Trophoblast cell (in vitro differentiated cells and primary cell): ENCODE results near the gene OR2F1. TPM values are rescaled to one million over a fixed set of nuclear protein-coding genes. Genes with fewer than 3 reads are reported as not detected.

Experiments used
- DNase-seq, 2 donors: peaks; one replicate each; pipeline ENCODE4 v3.0.0-alpha.2; 2016
- H2AFZ ChIP-seq: 2 replicates; pipeline ENCODE4 v1.6.1; 2013; ENCODE audit warnings: low read length, moderate library complexity, mild to moderate bottlenecking; ENCODE audit not compliant: insufficient read depth, poor library complexity
- H2AK5ac ChIP-seq: 2 replicates; pipeline ENCODE4 v1.6.1; 2013; ENCODE audit warnings: mild to moderate bottlenecking, low read length
- H2BK120ac ChIP-seq: 2 replicates; pipeline ENCODE4 v1.6.1; 2013; ENCODE audit warnings: low read length, mild to moderate bottlenecking, moderate library complexity; ENCODE audit not compliant: insufficient read depth, poor library complexity
- H2BK12ac ChIP-seq: 2 replicates; pipeline ENCODE4 v1.6.1; 2013; ENCODE audit warnings: mild to moderate bottlenecking, low read length, moderate library complexity
- H2BK5ac ChIP-seq: 2 replicates; pipeline ENCODE4 v1.6.1; 2013; ENCODE audit warnings: low read length, low read depth, moderate library complexity, mild to moderate bottlenecking; ENCODE audit not compliant: poor library complexity
- H3K14ac ChIP-seq: 2 replicates; pipeline ENCODE4 v1.6.1; 2013; ENCODE audit warnings: mild to moderate bottlenecking, low read length
- H3K18ac ChIP-seq: 2 replicates; pipeline ENCODE4 v1.6.1; 2013; ENCODE audit warnings: mild to moderate bottlenecking, low read length
- H3K23ac ChIP-seq: 2 replicates; pipeline ENCODE4 v1.6.1; 2013; ENCODE audit warnings: low read length
- H3K27ac ChIP-seq: 2 replicates; pipeline ENCODE4 v1.5.1; 2013; ENCODE audit warnings: low read depth, mild to moderate bottlenecking, inconsistent platforms, low read length, moderate library complexity
- H3K27me3 ChIP-seq: 2 replicates; pipeline ENCODE4 v1.6.1; 2013; ENCODE audit warnings: inconsistent platforms, mild to moderate bottlenecking, low read length, moderate library complexity; ENCODE audit not compliant: insufficient read depth
- H3K36me3 ChIP-seq, 2 experiments: 1 replicate in 1 of 2; 2 replicates in 1 of 2; pipeline ENCODE4 v1.6.1; 2013; ENCODE audit warnings: low read length in 2 of 2, mild to moderate bottlenecking in 2 of 2, moderate library complexity in 1 of 2; ENCODE audit not compliant: insufficient read depth in 2 of 2, control insufficient read depth in 1 of 2
- H3K4ac ChIP-seq: 2 replicates; pipeline ENCODE4 v1.6.1; 2013; ENCODE audit warnings: low read depth, mild to moderate bottlenecking, low read length, moderate library complexity
- H3K4me1 ChIP-seq, 2 experiments: 1 replicate in 1 of 2; 2 replicates in 1 of 2; pipeline ENCODE4 v1.6.1; 2013; ENCODE audit warnings: low read length in 2 of 2, mild to moderate bottlenecking in 2 of 2, moderate library complexity in 1 of 2; ENCODE audit not compliant: insufficient read depth in 2 of 2, control insufficient read depth in 1 of 2
- H3K4me2 ChIP-seq: 2 replicates; pipeline ENCODE4 v1.6.1; 2013; ENCODE audit warnings: inconsistent platforms, mild to moderate bottlenecking, low read length, moderate library complexity
- H3K4me3 ChIP-seq: 2 replicates; pipeline ENCODE4 v1.5.1; 2013; ENCODE audit warnings: mild to moderate bottlenecking, low read depth, low read length, inconsistent platforms
- H3K79me1 ChIP-seq: one replicate; pipeline ENCODE4 v1.6.1; 2013; ENCODE audit warnings: low read length
- H3K79me2 ChIP-seq: 2 replicates; pipeline ENCODE4 v1.6.1; 2013; ENCODE audit warnings: low read length, mild to moderate bottlenecking; ENCODE audit not compliant: control insufficient read depth, insufficient read depth, poor library complexity
- H3K9ac ChIP-seq: 2 replicates; pipeline ENCODE4 v1.6.1; 2013; ENCODE audit warnings: mild to moderate bottlenecking, low read length
- H3K9me3 ChIP-seq: 2 replicates; pipeline ENCODE4 v1.6.1; 2013; ENCODE audit warnings: low read depth, mild to moderate bottlenecking, control low read depth, inconsistent platforms, low read length; ENCODE audit not compliant: insufficient read depth
- H4K12ac ChIP-seq: 2 replicates; pipeline ENCODE4 v1.6.1; 2013; ENCODE audit warnings: low read depth, mild to moderate bottlenecking, low read length, moderate library complexity
- H4K8ac ChIP-seq: 2 replicates; pipeline ENCODE4 v1.6.1; 2013; ENCODE audit warnings: low read depth, mild to moderate bottlenecking, low read length, moderate library complexity
- H4K91ac ChIP-seq: one replicate; pipeline ENCODE4 v1.6.1; 2013; ENCODE audit warnings: low read depth, mild to moderate bottlenecking, low read length, moderate library complexity
- WGBS: extraction: QIAGEN DNeasy Blood & Tissue Kit; methylation state at CpG from one replicate; pipeline ENCODE4 v1.1.7; 2013; ENCODE audit warnings: missing lambda C conversion rate; ENCODE audit not compliant: insufficient read length, insufficient coverage; ENCODE audit errors: extremely low coverage; 5-methylcytosine and 5-hydroxymethylcytosine counted together
- polyA plus RNA-seq: library from polyadenylated mRNA; stranded (reverse); fragments of 200-250 nt; gene quantifications from 2 replicates; pipeline ENCODE4 v1.2.3, GENCODE V29; 2013

The OR2F1 gene
- 0.92 and 1.1 TPM in 2 replicates for polyA plus RNA-seq

- H3K18ac ChIP-seq: no peak within 1 kb of the TSS
- WGBS: 100% methylated on average over 2 of the region's 3 CpGs
Observed at GRCh38 chr7:143954544-143954943, at the start of gene OR2F1. Gene OR2F1 (plus strand): TSS chr7:143954844. CDS start chr7:143959971, 5,127 bp downstream.

DNA sequence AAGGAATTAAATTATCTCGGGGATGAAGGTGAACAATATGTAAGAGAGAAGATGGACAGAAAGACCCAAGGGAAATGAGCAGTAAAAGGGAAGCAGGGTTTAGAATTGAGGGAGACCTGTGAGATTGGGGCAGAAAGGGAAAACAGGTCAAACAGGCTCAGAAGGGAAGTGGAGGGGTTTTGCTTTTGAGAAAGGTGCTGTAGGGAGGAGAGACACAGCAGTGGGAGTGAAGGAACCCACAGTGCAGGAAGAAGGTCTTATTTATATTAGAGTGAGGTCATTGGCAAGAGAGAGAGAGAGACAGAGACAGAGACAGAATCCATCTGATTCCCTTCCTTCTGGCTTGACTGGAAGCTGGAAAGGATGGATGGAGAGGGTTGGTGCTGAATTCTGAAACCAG is 49.1 kb upstream of the OR2F1 start:
- H3K79me1 ChIP-seq: peaks cover 25% of the 10 kb centered on the region
- no peak overlapping the region for H3K23ac ChIP-seq
- no peak overlapping the region for H4K12ac ChIP-seq
- peaks cover 18 to 23% of the 10 kb centered on the region in 2 experiments for H3K4me1 ChIP-seq
- peak overlapping the region; percentile 72 for H4K91ac ChIP-seq
- H3K9ac ChIP-seq: no peak overlapping the region
- H3K14ac ChIP-seq: peak overlapping the region; percentile 74
- no peaks in the 10 kb centered on the region for H3K36me3 ChIP-seq
- peak overlapping the region; percentile 19 for H2BK5ac ChIP-seq
- peak overlapping the region; percentile 74 for H2BK12ac ChIP-seq
- H3K18ac ChIP-seq: no peak overlapping the region
- H3K4me2 ChIP-seq: peak overlapping the region; percentile 34
- peak overlapping the region; percentile 80 for H2BK120ac ChIP-seq
- H3K9me3 ChIP-seq: no peaks in the 10 kb centered on the region
- H3K27me3 ChIP-seq: no peaks in the 10 kb centered on the region
- no peak overlapping the region for H3K4ac ChIP-seq
- no peak overlapping the region for H4K8ac ChIP-seq
- H3K4me3 ChIP-seq: no peak overlapping the region
- peaks cover 8% of the 10 kb centered on the region for H3K79me2 ChIP-seq
- peak overlapping the region; percentile 8 for H2AFZ ChIP-seq
- no peak overlapping the region for H2AK5ac ChIP-seq
- WGBS: no CpG with 5 or more reads among the region's 1 CpG
- H3K27ac ChIP-seq: peak overlapping the region; percentile 67
- no peak for DNase-seq

More at GRCh38 chr7:143954544-143954943, at the start of gene OR2F1:
- H4K8ac ChIP-seq: no peak within 1 kb of the TSS
- H3K27me3 ChIP-seq: no peaks in the 10 kb centered on the region
- no peaks in the 10 kb centered on the region for H3K36me3 ChIP-seq
- H3K27ac ChIP-seq: no peak within 1 kb of the TSS
- no peak within 1 kb of the TSS for H3K9ac ChIP-seq
- H4K12ac ChIP-seq: no peak within 1 kb of the TSS
- no peaks in the 10 kb centered on the region for H3K9me3 ChIP-seq
- H3K14ac ChIP-seq: no peak within 1 kb of the TSS
- H2BK12ac ChIP-seq: no peak within 1 kb of the TSS
- no peak within 1 kb of the TSS for H3K4me2 ChIP-seq
- DNase-seq: no peak
- no peak within 1 kb of the TSS for H2AFZ ChIP-seq
- no peaks in the 10 kb centered on the region for H3K4me1 ChIP-seq
- no peak within 1 kb of the TSS for H2BK120ac ChIP-seq
- H3K79me2 ChIP-seq: no peaks in the 10 kb centered on the region
- H4K91ac ChIP-seq: no peak within 1 kb of the TSS
- H2AK5ac ChIP-seq: no peak within 1 kb of the TSS
- H3K4ac ChIP-seq: no peak within 1 kb of the TSS
- H2BK5ac ChIP-seq: no peak within 1 kb of the TSS
- no peaks in the 10 kb centered on the region for H3K79me1 ChIP-seq
- no peak within 1 kb of the TSS for H3K23ac ChIP-seq
- no peak within 1 kb of the TSS for H3K4me3 ChIP-seq

- Histone ChIP-seq H2BK5ac (peak overlapping the region; percentile 64), H3K4ac (peak overlapping the region; percentile 15), H3K4me2 (no peak overlapping the region), H4K8ac (peak overlapping the region; percentile 54), H3K9me3 (no peaks in the 10 kb centered on the region), H2AFZ (no peak overlapping the region), H3K27ac (peak overlapping the region; percentile 67), H3K79me1 (peaks cover 25% of the 10 kb centered on the region), H3K14ac (peak overlapping the region; percentile 66), H3K23ac (no peak overlapping the region), H3K4me1 (peaks cover 18 to 23% of the 10 kb centered on the region in 2 experiments), H2BK12ac (peak overlapping the region; percentile 95), H4K91ac (peak overlapping the region; percentile 72), H3K4me3 (no peak overlapping the region), H3K36me3 (no peaks in the 10 kb centered on the region), H3K79me2 (peaks cover 8% of the 10 kb centered on the region), H3K18ac (no peak overlapping the region), H3K27me3 (no peaks in the 10 kb centered on the region), H2BK120ac (peak overlapping the region; percentile 80), H2AK5ac (peak overlapping the region; percentile 57), H3K9ac (no peak overlapping the region), H4K12ac (no peak overlapping the region)
- DNase-seq: no peak
- WGBS: no CpG with 5 or more reads among the region's 9 CpGs
Observed at GRCh38 chr7:143906151-143906550, 48.5 kb upstream of the OR2F1 start.

- no CpG with 5 or more reads among the region's 5 CpGs for WGBS
- peak; percentile 62 to 79 for DNase-seq
- Histone ChIP-seq H3K4me3 (no peak overlapping the region), H3K27ac (peak overlapping the region; percentile 4), H4K12ac (no peak overlapping the region), H4K8ac (no peak overlapping the region), H2BK120ac (no peak overlapping the region), H2BK5ac (no peak overlapping the region), H3K14ac (no peak overlapping the region), H2AK5ac (no peak overlapping the region), H3K18ac (no peak overlapping the region), H4K91ac (no peak overlapping the region), H3K4me2 (no peak overlapping the region), H3K23ac (no peak overlapping the region), H3K9me3 (no peaks in the 10 kb centered on the region), H3K36me3 (no peaks in the 10 kb centered on the region), H3K79me1 (peaks cover 19% of the 10 kb centered on the region), H2AFZ (no peak overlapping the region), H3K4ac (no peak overlapping the region), H3K4me1 (peaks cover 18 to 23% of the 10 kb centered on the region in 2 experiments), H3K9ac (no peak overlapping the region), H2BK12ac (no peak overlapping the region), H3K27me3 (no peaks in the 10 kb centered on the region), H3K79me2 (peaks cover 2% of the 10 kb centered on the region)
Observed at GRCh38 chr7:143906895-143907294, 47.7 kb upstream of the OR2F1 start.
